Esophagus muscularis mucosa (tissue), 3 donors: Measurements from ENCODE around the gene GUCY2F.

Experiments used
- POLR2A ChIP-seq: fragments of 450-650 bp; IDR thresholded peaks from one replicate; pipeline ENCODE4 v1.6.1; 2017; ENCODE audit warnings: antibody characterized with exemption, moderate library complexity, mild to moderate bottlenecking, low read depth
- TF ChIP-seq, protein P1 (sequence below), 3 experiments: fragments of 200-600 bp in 2 of 3; fragments of 450-650 bp in 1 of 3; sonication (generic) in 2 of 3; IDR thresholded peaks; one replicate each; pipeline ENCODE4 v1.5.1; 2017 to 2019; ENCODE audit warnings: antibody characterized with exemption in 3 of 3, mild to moderate bottlenecking in 2 of 3, moderate library complexity in 1 of 3

DNA sequence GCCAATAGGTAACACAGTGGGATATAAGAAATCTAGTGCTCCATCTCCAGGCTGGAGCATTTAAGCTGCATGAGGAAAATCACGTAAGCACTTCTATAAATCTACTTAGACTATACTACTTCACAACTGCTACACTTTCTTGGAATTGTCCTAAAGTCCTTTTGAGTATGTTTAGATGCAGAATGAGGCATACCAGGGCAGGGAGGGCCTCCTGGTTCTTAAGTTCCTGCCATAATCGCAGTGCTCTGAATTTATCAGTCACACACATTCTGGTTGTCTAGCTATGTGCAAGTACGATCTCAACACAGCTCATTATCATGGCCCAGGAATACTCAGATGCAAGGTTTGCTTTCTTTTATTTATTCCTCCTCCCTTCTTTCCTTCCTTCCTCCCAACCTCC, 130.3 kb downstream of the GUCY2F start:
- TF ChIP-seq, protein P1, sequence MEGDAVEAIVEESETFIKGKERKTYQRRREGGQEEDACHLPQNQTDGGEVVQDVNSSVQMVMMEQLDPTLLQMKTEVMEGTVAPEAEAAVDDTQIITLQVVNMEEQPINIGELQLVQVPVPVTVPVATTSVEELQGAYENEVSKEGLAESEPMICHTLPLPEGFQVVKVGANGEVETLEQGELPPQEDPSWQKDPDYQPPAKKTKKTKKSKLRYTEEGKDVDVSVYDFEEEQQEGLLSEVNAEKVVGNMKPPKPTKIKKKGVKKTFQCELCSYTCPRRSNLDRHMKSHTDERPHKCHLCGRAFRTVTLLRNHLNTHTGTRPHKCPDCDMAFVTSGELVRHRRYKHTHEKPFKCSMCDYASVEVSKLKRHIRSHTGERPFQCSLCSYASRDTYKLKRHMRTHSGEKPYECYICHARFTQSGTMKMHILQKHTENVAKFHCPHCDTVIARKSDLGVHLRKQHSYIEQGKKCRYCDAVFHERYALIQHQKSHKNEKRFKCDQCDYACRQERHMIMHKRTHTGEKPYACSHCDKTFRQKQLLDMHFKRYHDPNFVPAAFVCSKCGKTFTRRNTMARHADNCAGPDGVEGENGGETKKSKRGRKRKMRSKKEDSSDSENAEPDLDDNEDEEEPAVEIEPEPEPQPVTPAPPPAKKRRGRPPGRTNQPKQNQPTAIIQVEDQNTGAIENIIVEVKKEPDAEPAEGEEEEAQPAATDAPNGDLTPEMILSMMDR (IDR thresholded peaks at IDR 0.05): no peak
- no peak for TF ChIP-seq POLR2A
